DMS 273 (cell line): ENCODE results near the gene PAQR5.
A peak's percentile ranks its signal among the peaks of the same experiment; 100 is the strongest.
"Not testable (repeated sequence)": the region's sequence is repeated elsewhere in the genome, so short reads cannot be mapped to it uniquely, and the experiment has no call there.

Experiments
- DNase-seq: peaks from one replicate; lab custom pipeline; 2025; ENCODE audit not compliant: unreplicated experiment; lab: John Stamatoyannopoulos, UW

PAQR5 gene

DNA sequence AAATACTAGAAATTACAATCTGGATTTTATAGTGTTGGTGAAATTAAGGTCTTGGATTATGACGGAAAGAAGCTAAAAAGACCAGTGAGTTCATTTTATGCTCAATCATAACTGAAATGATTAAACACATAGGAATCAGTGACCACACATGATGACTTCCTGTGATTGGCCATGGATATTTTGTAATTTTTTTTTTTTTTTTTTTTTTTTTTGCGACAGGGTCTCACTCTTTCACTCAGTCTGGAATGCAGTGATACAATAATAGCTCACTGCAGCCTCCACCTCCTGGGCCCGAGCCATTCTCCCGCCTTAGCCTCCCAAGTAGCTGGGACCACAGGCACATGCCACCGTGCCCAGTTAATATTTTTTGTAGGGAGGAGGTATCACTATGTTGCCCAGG lies 47.4 kb downstream of the PAQR5 start:
- no peak for DNase-seq

- DNase-seq, result no peak
Measured at GRCh38 chr15:69351333-69351732, 52.6 kb downstream of the PAQR5 start.

DNA sequence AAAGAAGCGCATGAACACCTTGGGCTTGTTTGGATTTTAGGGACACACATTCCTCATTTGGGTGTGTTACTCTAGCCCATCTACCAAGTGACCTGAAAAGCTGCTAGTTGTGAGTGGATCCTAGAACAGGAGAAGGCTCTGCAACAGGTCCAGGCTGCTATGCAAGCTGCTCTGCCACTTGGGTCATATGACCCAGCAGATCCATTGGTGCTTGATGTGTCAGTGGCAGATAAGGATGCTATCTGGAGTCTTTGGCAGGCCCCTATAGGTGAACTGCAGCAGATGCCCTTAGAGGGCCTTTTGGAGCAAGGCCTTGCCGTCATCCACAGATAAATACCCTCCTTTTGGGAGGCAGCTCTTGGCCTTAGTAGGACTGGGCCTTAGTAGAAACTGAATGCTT lies 53.2 kb downstream of the PAQR5 start:
- DNase-seq, result no peak

DNA sequence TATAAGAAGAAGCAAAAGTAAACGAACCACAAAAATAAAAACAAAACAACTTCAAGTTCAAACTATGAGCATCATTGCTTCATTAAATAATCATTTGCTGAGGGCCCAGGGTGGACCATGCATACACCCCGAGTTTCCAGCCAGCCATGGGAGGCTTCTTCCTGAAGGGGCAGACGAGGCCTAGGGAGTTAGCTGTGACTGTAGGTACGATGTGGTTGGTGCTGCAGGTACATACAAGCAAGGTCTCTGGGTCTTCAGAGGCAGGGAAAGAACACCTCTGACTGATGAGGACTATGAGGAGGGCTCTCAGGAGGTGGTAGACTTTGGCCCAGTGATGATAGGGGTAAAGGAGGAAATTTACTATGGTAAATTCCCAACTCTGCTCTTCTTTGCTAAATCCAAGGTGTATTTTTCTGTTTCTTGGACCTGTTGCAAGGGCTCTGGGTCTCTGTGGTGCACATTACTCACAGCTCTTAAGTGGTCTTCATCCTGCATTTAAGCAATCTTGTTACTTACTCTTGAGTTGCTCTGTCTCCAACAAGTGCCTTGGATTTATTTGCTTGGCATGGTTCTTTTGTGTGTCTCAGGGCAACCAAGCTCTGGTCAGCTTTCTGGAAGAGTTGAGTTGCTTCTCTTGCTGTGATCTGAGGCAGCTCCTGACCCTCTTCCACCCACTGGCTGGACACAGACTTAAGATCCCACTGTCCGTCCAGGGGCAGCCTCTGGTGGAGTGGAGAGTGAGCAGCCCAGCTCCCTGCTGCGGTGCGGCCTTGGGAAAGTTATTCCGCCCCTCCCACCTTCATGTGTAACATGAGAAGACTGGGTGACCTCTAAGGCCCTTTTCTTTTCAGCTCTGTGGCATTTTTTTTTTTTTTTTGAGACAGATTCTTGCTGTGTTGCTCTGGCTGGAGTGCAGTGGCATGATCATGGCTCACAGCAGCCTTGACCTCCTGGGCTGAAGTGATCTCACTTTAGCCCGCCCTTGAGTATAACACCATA lies 59.4 kb downstream of the PAQR5 start:
- no peak for DNase-seq

DNA sequence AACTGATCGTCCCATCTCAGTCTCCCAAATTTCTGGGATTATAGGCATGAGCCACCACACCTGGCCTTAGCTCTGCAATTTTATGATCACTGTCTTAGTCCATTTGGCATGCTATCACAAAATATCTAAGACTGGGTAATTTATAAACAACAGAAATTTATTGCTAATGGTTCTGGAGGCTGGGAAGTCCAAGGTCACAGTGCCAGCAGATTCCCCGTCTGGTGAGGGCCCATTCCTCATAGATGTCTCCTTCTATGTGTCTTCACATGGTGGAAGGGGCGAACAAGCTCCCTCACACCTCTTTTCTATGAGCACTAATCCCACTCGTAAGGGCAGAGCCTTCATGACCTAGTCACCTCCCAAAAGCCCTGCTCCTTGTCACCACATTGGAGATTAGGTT lies 60.1 kb downstream of the PAQR5 start:
- no peak for DNase-seq

- no peak for DNase-seq
Measured at GRCh38 chr15:69359722-69360121, 61.0 kb downstream of the PAQR5 start.

GRCh38 chr15:69360642-69361041 lies 61.9 kb downstream of the PAQR5 start:
- DNase-seq, result no peak

DNA sequence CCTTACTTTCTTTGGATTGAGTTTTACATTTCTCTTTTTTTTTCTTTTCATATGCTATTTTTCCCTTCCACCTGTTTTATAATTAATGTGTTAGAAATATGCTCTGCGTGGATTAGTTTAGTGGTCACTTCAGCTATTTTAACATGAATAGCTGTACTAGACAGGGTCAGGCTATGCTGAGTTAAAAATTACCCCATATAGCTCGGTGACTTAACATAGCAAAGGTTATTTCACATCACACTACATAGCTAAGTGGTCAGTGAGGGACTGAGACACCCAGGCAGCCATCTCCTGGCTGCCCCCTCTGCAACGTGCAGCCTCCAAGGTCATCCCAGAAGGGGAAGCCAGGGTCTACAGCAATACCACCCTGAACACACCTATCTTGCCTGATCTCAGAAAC lies 68.5 kb downstream of the PAQR5 start:
- no peak for DNase-seq

- DNase-seq, result no peak
Measured at GRCh38 chr15:69369631-69370030, 70.9 kb downstream of the PAQR5 start.

GRCh38 chr15:69373406-69373805 lies 74.7 kb downstream of the PAQR5 start:
- no peak for DNase-seq

DNA sequence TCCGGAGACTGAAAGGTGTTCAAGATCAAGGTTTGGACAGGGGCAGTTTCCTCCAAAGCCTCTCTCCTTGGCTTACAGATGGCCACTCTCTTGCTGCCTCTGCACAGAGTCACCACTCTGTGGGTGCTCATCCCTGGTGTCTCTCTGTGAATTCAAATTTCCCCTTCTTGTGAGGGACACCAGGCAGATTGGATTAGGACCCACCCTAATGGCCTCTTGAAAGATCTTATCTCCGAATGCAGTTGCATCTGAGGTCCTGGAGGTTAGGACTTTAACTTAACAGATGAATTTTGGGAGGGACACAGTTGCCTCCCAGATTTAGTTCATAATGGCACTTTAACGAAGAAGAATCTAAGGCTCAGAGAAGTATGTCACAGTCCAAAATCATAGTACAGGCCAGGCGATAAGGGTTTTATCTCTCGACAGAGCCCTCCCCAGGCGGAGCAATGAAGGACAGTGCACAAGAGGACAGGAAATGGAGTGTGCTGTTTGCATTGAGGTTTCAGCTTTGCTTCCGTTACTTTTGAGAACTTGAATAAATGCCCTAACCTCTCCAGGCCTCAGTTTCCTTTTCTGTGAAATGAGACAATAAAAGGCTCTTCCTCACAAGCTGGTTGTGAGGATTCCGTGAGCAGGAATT lies 76.6 kb downstream of the PAQR5 start:
- no peak for DNase-seq

GRCh38 chr15:69377216-69377970 lies 78.7 kb downstream of the PAQR5 start:
- DNase-seq, result no peak

DNA sequence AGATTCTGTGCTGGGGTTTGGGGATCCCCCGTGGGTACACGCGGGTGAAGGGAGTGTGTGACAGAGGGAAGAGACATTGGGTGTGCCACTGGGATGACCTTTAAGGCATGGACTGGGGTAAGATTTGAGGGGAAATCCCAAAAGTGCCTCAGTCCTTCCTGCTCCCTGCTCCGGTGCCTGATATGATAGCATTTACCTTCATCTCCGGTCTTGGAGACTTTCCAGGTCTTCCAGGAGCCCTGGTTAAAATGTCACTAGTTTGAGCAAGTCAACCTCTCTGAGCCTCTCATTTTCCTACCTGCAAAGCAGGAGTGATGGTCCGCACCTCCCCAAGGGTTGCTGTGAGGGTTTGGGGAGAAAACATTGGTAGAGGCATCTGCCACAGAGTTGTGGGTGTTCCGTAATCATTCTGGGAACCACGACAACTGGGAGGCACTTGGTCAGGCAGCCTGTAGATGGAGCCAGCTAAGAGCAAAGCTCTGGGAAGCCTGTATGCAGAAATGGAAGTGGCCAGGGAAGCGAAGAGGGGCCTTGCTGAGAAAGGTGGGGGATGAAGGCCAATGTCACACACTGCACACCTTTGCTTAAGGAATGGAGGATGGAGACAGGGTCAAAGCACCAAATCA lies 81.5 kb downstream of the PAQR5 start:
- DNase-seq, result peak; percentile 24

GRCh38 chr15:69380726-69381105 lies 82.0 kb downstream of the PAQR5 start:
- no peak for DNase-seq

DNA sequence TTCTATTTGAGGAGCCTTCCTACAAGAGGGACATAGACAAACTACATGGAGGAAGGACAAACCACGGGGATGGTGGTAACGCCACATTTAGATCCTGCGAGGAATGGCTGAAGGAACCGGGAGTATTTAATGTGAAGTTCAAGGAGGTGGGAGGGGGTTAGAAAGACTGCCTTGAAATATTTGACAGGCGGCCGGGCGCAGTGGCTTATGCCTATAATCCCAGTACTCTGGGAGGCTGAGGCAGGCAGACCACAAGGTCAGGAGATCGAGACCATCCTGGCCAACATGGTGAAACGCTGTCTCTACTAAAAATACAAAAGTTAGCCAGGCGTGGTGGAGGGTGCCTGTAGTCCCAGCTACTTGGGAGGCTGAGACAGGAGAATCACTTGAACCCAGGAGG lies 83.5 kb downstream of the PAQR5 start:
- not testable (repeated sequence) for DNase-seq

DNA sequence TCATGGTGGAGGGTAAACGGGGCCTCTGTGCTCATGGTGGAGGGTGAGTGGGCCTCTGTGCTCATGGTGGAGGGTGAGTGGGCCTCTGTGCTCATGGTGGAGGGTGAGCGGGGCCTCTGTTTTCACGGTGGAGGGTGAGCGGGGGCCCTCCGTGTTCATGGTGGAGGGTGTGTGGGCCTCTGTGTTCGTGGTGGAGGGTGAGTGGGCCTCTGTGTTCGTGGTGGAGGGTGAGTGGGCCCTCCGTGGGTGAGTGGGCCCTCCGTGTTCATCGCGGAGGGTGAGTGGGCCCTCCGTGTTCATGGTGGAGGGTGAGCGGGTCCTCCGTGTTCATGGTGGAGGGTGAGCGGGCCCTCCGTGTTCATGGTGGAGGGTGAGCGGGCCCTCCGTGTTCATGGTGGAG lies 85.4 kb downstream of the PAQR5 start:
- not testable (repeated sequence) for DNase-seq

- DNase-seq, result no peak
Measured at GRCh38 chr15:69384626-69385598, 86.2 kb downstream of the PAQR5 start.

GRCh38 chr15:69385831-69386230 lies 87.1 kb downstream of the PAQR5 start:
- DNase-seq, result no peak

- DNase-seq, result no peak
Measured at GRCh38 chr15:69386284-69386683, 87.6 kb downstream of the PAQR5 start.

DNA sequence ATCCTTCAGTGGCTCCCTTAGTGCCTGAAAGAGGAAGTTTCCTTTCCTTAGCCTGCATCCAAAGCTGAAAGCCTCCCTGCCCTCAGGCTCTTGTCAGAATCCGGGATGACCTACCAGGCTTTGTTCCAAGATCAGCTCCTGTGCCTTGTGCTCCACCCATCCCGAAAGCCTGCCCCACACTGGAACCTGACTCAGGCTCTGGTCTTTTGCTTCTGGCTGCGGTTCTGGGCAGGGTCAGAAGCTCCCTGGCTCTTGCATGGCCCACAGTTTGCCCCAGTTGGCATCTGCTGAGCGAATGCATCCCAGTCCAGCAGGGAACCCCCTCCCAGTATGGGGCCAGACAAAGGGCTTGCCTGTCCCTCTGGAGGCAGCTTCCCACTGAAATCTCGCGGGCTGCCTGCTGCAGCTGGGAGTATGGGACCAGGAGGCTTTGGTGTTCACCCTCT lies 89.6 kb downstream of the PAQR5 start:
- no peak for DNase-seq
